Loucy (cell line): ENCODE results near the gene SEMA5A.
A peak's percentile ranks its signal among the peaks of the same experiment; 100 is the strongest.

ENCODE experiments used
- H2AFZ ChIP-seq: fragments of 200-600 bp; sonication (generic); 2 replicates; pipeline ENCODE4 v1.6.0; 2016; ENCODE audit warnings: antibody characterized with exemption, mild to moderate bottlenecking, low read length, moderate library complexity
- H3F3A ChIP-seq: fragments of 200-600 bp; 2 replicates; pipeline ENCODE4 v1.6.0; 2016; ENCODE audit warnings: antibody characterized with exemption, low read depth, mild to moderate bottlenecking
- H3K27me3 ChIP-seq: fragments of 200-600 bp; sonication (generic); 2 replicates; pipeline ENCODE4 v1.6.1; 2014; ENCODE audit warnings: low read length, mild to moderate bottlenecking; ENCODE audit not compliant: insufficient read depth, poor library complexity, severe bottlenecking
- H3K36me3 ChIP-seq: fragments of 200-600 bp; sonication (generic); 2 replicates; pipeline ENCODE4 v1.6.1; 2016; ENCODE audit warnings: low read length; ENCODE audit not compliant: insufficient read depth
- H3K4me1 ChIP-seq: fragments of 200-600 bp; sonication (generic); 2 replicates; pipeline ENCODE4 v1.5.1; 2014; ENCODE audit warnings: low read length, mild to moderate bottlenecking; ENCODE audit not compliant: insufficient read depth, poor library complexity, severe bottlenecking
- H3K4me2 ChIP-seq: fragments of 200-600 bp; sonication (generic); 2 replicates; pipeline ENCODE4 v1.6.0; 2014; ENCODE audit warnings: antibody characterized with exemption, low read length, low read depth, mild to moderate bottlenecking; ENCODE audit not compliant: poor library complexity, severe bottlenecking
- H3K4me3 ChIP-seq: fragments of 200-600 bp; sonication (generic); 2 replicates; pipeline ENCODE4 v1.5.1; 2014; ENCODE audit warnings: low read length, mild to moderate bottlenecking, mixed read lengths; ENCODE audit not compliant: poor library complexity, severe bottlenecking
- H3K79me2 ChIP-seq: fragments of 200-600 bp; sonication (generic); 2 replicates; pipeline ENCODE4 v1.6.1; 2014; ENCODE audit warnings: low read length; ENCODE audit not compliant: insufficient read depth
- H3K9ac ChIP-seq: fragments of 200-600 bp; sonication (generic); 2 replicates; pipeline ENCODE4 v1.6.0; 2014; ENCODE audit warnings: mild to moderate bottlenecking, low read depth, low read length, moderate library complexity; ENCODE audit not compliant: poor library complexity, severe bottlenecking
- H3K9me2 ChIP-seq: fragments of 200-600 bp; sonication (generic); replicated peaks from 2 replicates; pipeline ENCODE4 v1.6.1; 2016; ENCODE audit warnings: low read depth, low read length, mixed read lengths
- H3K9me3 ChIP-seq: fragments of 200-600 bp; sonication (generic); 2 replicates; pipeline ENCODE4 v1.6.1; 2014; ENCODE audit warnings: mild to moderate bottlenecking, antibody characterized with exemption, low read length, low read depth; ENCODE audit not compliant: insufficient read depth
- H4K20me1 ChIP-seq: fragments of 200-600 bp; sonication (generic); 2 replicates; pipeline ENCODE4 v1.6.0; 2014; ENCODE audit warnings: antibody characterized with exemption, low read length, mild to moderate bottlenecking; ENCODE audit not compliant: insufficient read depth, poor library complexity, severe bottlenecking
- EZH2phosphoT487 ChIP-seq: fragments of 200-600 bp; IDR thresholded peaks from 2 replicates; pipeline ENCODE4 v1.6.1; 2018; ENCODE audit warnings: antibody characterized with exemption, mild to moderate bottlenecking, moderate library complexity, borderline replicate concordance
- TF ChIP-seq, protein P1 (sequence below): fragments of 200-600 bp; sonication (generic); conservative IDR thresholded peaks from 2 replicates; pipeline ENCODE4 v1.5.1; 2014; ENCODE audit warnings: mild to moderate bottlenecking, antibody characterized with exemption, low read length

SEMA5A gene

DNA sequence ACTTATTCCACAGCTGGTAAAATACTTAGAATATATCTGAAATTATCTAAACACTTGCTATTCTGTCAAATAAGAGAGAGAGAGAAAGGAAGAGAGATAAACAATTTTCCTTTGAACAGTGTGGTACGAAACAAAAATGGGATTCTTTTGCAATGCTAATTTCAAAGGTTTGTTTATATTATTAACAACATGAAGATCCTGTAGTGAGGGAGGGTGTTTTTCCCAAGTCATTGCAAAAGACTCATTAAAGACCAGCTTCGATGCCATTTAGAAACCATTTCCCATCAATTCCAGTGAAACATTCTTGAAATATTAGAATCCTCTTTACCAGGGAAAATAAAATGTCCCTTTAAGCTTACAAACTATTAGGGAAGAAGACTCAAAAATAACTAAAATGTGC is 505.4 kb downstream of the SEMA5A start:
- Histone ChIP-seq H3K4me2 (no peak overlapping the region), H3K9ac (no peak overlapping the region), H3K27me3 (no peaks in the 10 kb centered on the region), H2AFZ (no peak overlapping the region), H3K9me3 (no peaks in the 10 kb centered on the region), H3K36me3 (no peaks in the 10 kb centered on the region), H3K9me2 (no peaks in the 10 kb centered on the region), H3F3A (no peaks in the 10 kb centered on the region), H3K79me2 (no peaks in the 10 kb centered on the region), H3K4me1 (peaks cover 1% of the 10 kb centered on the region), H3K4me3 (no peak overlapping the region), H4K20me1 (no peaks in the 10 kb centered on the region)
- TF ChIP-seq, protein P1, sequence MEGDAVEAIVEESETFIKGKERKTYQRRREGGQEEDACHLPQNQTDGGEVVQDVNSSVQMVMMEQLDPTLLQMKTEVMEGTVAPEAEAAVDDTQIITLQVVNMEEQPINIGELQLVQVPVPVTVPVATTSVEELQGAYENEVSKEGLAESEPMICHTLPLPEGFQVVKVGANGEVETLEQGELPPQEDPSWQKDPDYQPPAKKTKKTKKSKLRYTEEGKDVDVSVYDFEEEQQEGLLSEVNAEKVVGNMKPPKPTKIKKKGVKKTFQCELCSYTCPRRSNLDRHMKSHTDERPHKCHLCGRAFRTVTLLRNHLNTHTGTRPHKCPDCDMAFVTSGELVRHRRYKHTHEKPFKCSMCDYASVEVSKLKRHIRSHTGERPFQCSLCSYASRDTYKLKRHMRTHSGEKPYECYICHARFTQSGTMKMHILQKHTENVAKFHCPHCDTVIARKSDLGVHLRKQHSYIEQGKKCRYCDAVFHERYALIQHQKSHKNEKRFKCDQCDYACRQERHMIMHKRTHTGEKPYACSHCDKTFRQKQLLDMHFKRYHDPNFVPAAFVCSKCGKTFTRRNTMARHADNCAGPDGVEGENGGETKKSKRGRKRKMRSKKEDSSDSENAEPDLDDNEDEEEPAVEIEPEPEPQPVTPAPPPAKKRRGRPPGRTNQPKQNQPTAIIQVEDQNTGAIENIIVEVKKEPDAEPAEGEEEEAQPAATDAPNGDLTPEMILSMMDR = no peak
- TF ChIP-seq EZH2phosphoT487 = no peak

DNA sequence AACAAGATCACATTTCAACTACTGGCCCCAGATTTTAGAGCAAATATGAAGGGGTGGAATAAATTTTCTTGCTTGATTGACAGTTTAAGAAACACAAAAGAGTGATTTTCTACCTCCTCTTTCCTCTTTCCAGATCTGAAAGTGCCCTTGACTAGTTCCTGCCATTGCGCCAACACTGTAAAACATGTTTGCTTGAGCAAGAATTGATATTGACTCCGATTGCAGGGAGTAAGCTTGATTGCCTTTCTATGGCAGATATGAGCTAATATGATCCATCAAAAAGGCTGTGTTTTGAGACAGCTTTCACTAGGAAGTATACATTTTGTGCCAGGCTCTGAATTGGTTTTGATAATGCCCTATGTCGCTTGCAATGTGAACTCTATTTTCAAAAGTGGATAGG is 508.8 kb downstream of the SEMA5A start:
- Histone ChIP-seq H3F3A (no peaks in the 10 kb centered on the region), H3K4me1 (peaks cover 23% of the 10 kb centered on the region), H3K9me2 (no peaks in the 10 kb centered on the region), H3K79me2 (no peaks in the 10 kb centered on the region), H3K9ac (no peak overlapping the region), H3K4me3 (no peak overlapping the region), H3K4me2 (no peak overlapping the region), H3K27me3 (no peaks in the 10 kb centered on the region), H4K20me1 (no peaks in the 10 kb centered on the region), H2AFZ (no peak overlapping the region), H3K9me3 (no peaks in the 10 kb centered on the region), H3K36me3 (no peaks in the 10 kb centered on the region)
- TF ChIP-seq EZH2phosphoT487 = no peak
- TF ChIP-seq, protein P1 = no peak

DNA sequence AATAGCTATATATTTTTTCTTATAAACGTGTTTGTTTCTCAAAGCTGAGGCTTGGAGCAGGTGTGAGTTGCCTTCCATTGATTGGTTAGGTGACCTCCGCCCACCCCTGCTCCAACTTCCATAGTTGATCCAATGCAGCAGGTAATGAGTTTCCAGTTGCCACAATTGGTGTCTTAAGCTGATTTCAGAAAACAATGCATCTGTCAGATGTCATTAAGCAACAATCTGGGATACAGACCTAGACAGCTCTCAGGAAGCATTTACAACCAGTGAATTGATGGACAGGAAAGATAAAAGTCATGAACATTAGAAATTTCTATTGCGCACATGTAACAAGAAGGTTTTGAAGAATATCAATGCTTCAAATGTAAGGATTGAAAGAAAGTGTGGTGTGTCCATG is 510.5 kb downstream of the SEMA5A start:
- H3K9me2 ChIP-seq = no peaks in the 10 kb centered on the region
- H3K4me2 ChIP-seq = peak overlapping the region; percentile 31
- no peaks in the 10 kb centered on the region for H3K79me2 ChIP-seq
- peaks cover 23% of the 10 kb centered on the region for H3K4me1 ChIP-seq
- TF ChIP-seq, protein P1 = no peak
- no peak for TF ChIP-seq EZH2phosphoT487
- H3F3A ChIP-seq = no peaks in the 10 kb centered on the region
- no peak overlapping the region for H3K4me3 ChIP-seq
- H3K9ac ChIP-seq = no peak overlapping the region
- no peaks in the 10 kb centered on the region for H3K36me3 ChIP-seq
- no peaks in the 10 kb centered on the region for H3K9me3 ChIP-seq
- no peaks in the 10 kb centered on the region for H4K20me1 ChIP-seq
- H3K27me3 ChIP-seq = no peaks in the 10 kb centered on the region
- no peak overlapping the region for H2AFZ ChIP-seq
